Mesendoderm (in vitro differentiated cells): ENCODE results near the gene SLC38A11. TPM values are rescaled to one million over a fixed set of nuclear protein-coding genes. Genes with fewer than 3 reads are reported as not detected.
"Not testable (repeated sequence)": the region's sequence is repeated elsewhere in the genome, so short reads cannot be mapped to it uniquely, and the experiment has no call there.

ENCODE experiments used
- DNase-seq: peaks from one replicate; pipeline ENCODE4 v3.0.0; 2013
- H2AK5ac ChIP-seq: 2 replicates; pipeline ENCODE4 v1.6.1; 2013; ENCODE audit warnings: low read length, inconsistent platforms
- H2BK120ac ChIP-seq: 2 replicates; pipeline ENCODE4 v1.6.1; 2013; ENCODE audit warnings: low read depth, mild to moderate bottlenecking, low read length, moderate library complexity, mixed read lengths
- H2BK15ac ChIP-seq: replicated peaks from 2 replicates; pipeline ENCODE4 v1.6.1; 2013; ENCODE audit warnings: low read depth, mild to moderate bottlenecking, moderate library complexity
- H2BK5ac ChIP-seq: 2 replicates; pipeline ENCODE4 v1.6.1; 2013; ENCODE audit warnings: low read length, inconsistent platforms
- H3K18ac ChIP-seq: 2 replicates; pipeline ENCODE4 v1.6.1; 2013; ENCODE audit warnings: mild to moderate bottlenecking, low read length, mixed read lengths
- H3K23ac ChIP-seq: one replicate; pipeline ENCODE4 v1.6.1; 2013; ENCODE audit warnings: low read length
- H3K27ac ChIP-seq: 2 replicates; pipeline ENCODE4 v1.5.1; 2013; ENCODE audit warnings: low read depth, mild to moderate bottlenecking, inconsistent platforms, low read length, moderate library complexity
- H3K27me3 ChIP-seq: 2 replicates; pipeline ENCODE4 v1.6.1; 2013; ENCODE audit warnings: low read length, control low read depth, mild to moderate bottlenecking, inconsistent platforms; ENCODE audit not compliant: insufficient read depth, poor library complexity
- H3K36me3 ChIP-seq: 2 replicates; pipeline ENCODE4 v1.6.1; 2013; ENCODE audit warnings: low read length, inconsistent platforms; ENCODE audit not compliant: control insufficient read depth, insufficient read depth
- H3K4ac ChIP-seq: one replicate; pipeline ENCODE4 v1.6.1; 2013; ENCODE audit warnings: low read depth, mild to moderate bottlenecking, low read length, moderate library complexity
- H3K4me1 ChIP-seq: 2 replicates; pipeline ENCODE4 v1.6.1; 2013; ENCODE audit warnings: low read depth, low read length, inconsistent platforms; ENCODE audit not compliant: control insufficient read depth
- H3K4me2 ChIP-seq: 2 replicates; pipeline ENCODE4 v1.6.1; 2013; ENCODE audit warnings: low read length
- H3K4me3 ChIP-seq: 2 replicates; pipeline ENCODE4 v1.5.1; 2013; ENCODE audit warnings: mild to moderate bottlenecking, low read length
- H3K56ac ChIP-seq: one replicate; pipeline ENCODE4 v1.6.1; 2013; ENCODE audit warnings: low read length
- H3K79me1 ChIP-seq: 2 replicates; pipeline ENCODE4 v1.6.1; 2013; ENCODE audit warnings: low read length, inconsistent platforms
- H3K79me2 ChIP-seq: 2 replicates; pipeline ENCODE4 v1.6.1; 2013; ENCODE audit warnings: mild to moderate bottlenecking, low read length; ENCODE audit not compliant: control insufficient read depth, insufficient read depth
- H3K9ac ChIP-seq: 2 replicates; pipeline ENCODE4 v1.6.1; 2013; ENCODE audit warnings: low read length, inconsistent platforms
- H4K5ac ChIP-seq: one replicate; pipeline ENCODE4 v1.6.1; 2013; ENCODE audit warnings: low read length
- H4K8ac ChIP-seq: one replicate; pipeline ENCODE4 v1.6.1; 2013; ENCODE audit warnings: low read depth, mild to moderate bottlenecking, control low read depth, low read length, moderate library complexity
- WGBS: extraction: QIAGEN DNeasy Blood & Tissue Kit; methylation state at CpG from one replicate; pipeline ENCODE4 v1.1.7; 2013; ENCODE audit warnings: low lambda C conversion rate, missing lambda C conversion rate; ENCODE audit not compliant: insufficient coverage; ENCODE audit errors: extremely low coverage; 5-methylcytosine and 5-hydroxymethylcytosine counted together
- polyA plus RNA-seq, 2 experiments: library from polyadenylated mRNA; stranded (reverse); fragments of 200-250 nt; gene quantifications; one replicate each; pipeline ENCODE4 v1.2.3, GENCODE V29; 2013

The SLC38A11 gene, protein sequence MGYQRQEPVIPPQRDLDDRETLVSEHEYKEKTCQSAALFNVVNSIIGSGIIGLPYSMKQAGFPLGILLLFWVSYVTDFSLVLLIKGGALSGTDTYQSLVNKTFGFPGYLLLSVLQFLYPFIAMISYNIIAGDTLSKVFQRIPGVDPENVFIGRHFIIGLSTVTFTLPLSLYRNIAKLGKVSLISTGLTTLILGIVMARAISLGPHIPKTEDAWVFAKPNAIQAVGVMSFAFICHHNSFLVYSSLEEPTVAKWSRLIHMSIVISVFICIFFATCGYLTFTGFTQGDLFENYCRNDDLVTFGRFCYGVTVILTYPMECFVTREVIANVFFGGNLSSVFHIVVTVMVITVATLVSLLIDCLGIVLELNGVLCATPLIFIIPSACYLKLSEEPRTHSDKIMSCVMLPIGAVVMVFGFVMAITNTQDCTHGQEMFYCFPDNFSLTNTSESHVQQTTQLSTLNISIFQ
- polyA plus RNA-seq (2013, experiment 1 of 2) = not detected
- not detected for polyA plus RNA-seq (2013, experiment 2 of 2)

DNA sequence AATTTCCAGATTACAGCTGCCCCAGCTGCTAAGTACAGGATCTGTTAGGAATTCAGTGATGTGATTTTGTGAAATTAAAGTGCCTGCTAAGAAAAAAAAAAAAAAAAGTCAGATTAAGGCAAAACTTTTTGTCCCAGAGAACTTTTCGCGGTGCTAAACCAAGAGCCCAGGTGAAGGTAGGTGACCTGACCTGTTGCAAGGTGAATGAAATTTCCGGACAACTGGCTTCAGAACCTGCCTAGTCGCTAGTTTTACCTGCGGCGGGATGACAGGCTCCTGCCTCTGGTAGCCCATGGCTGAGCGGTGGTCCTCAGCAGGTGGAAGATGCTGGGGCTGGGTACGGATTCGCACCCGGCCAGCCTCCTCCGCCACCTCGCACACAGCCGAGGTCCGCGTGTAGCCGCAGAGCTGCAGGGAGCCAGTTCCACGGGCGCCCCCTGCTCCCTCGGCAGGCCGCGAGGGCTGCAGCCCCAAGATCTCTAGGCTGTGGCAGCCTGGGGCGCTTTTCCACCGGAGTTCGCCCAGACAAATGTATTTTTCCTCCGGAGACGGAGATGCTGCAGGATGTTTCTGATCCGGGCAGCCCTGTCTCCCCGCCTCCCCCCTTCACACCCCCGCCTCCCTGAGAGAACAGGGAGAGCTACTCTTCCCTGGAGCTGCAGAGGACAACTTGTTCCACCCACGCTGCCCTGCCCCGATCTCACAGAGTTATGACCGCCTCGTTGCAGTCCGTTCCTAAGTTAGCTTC lies at the start of gene SLC38A11:
TSS of gene SLC38A11 (minus strand) at position 572 of the 748 bp plus-strand sequence. CDS start at position 294, 278 bp downstream.
- Histone ChIP-seq H2AK5ac (no peak within 1 kb of the TSS), H3K27ac (no peak within 1 kb of the TSS), H2BK5ac (no peak within 1 kb of the TSS), H3K4me2 (no peak within 1 kb of the TSS), H3K9ac (no peak within 1 kb of the TSS), H3K36me3 (no peaks in the 10 kb centered on the region), H3K27me3 (no peaks in the 10 kb centered on the region), H3K56ac (no peak within 1 kb of the TSS), H3K79me1 (no peaks in the 10 kb centered on the region), H3K79me2 (no peaks in the 10 kb centered on the region), H3K18ac (no peak within 1 kb of the TSS), H3K23ac (no peak within 1 kb of the TSS), H4K8ac (no peak within 1 kb of the TSS), H2BK15ac (no peak within 1 kb of the TSS), H3K4ac (no peak within 1 kb of the TSS), H2BK120ac (no peak within 1 kb of the TSS), H3K4me3 (no peak within 1 kb of the TSS), H4K5ac (no peak within 1 kb of the TSS), H3K4me1 (no peaks in the 10 kb centered on the region)
- DNase-seq = no peak
- no CpG with 5 or more reads among the region's 34 CpGs for WGBS

DNA sequence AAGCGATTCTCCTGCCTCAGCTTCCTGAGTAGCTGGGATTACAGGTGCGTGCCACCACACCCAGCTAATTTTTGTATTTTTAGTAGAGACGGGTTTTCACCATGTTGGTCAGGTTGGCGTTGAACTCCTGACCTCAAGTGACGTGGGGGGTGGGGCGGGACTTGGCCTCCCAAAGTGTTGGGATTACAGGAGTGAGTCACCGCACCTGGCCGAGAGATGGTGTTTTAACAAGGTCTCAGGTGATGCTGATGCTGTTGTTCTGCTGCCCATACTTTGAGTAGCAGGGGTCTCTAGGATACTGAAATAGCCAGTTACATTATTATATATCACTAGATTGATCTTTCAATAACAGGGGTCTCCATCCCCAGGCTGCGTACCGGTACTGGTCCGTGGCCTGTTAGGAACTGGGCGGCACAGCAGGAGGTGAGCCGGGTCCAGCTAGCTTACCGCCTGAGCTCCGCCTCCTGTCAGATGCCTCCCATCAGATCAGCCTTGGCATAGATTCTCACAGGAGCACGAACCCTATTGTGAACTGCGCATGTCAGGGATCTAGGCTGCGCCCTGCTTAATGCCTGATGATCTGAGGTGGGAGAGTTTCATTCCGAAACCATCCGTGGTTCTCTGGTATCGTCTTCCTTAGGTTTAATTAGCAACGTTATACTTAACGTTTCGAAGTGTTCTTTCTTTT lies 48.3 kb upstream of the SLC38A11 start:
- Histone ChIP-seq H3K4ac (no peak overlapping the region), H2BK15ac (no peak overlapping the region), H3K4me1 (no peaks in the 10 kb centered on the region), H3K18ac (no peak overlapping the region), H3K27ac (no peak overlapping the region), H3K23ac (no peak overlapping the region), H3K36me3 (no peaks in the 10 kb centered on the region), H4K8ac (no peak overlapping the region), H3K4me2 (no peak overlapping the region), H2BK5ac (no peak overlapping the region), H2BK120ac (no peak overlapping the region), H3K4me3 (no peak overlapping the region), H3K79me2 (no peaks in the 10 kb centered on the region), H3K9ac (no peak overlapping the region), H3K79me1 (no peaks in the 10 kb centered on the region), H2AK5ac (no peak overlapping the region), H4K5ac (no peak overlapping the region), H3K56ac (no peak overlapping the region), H3K27me3 (no peaks in the 10 kb centered on the region)
- WGBS = no CpG with 5 or more reads among the region's 24 CpGs
- no peak for DNase-seq

DNA sequence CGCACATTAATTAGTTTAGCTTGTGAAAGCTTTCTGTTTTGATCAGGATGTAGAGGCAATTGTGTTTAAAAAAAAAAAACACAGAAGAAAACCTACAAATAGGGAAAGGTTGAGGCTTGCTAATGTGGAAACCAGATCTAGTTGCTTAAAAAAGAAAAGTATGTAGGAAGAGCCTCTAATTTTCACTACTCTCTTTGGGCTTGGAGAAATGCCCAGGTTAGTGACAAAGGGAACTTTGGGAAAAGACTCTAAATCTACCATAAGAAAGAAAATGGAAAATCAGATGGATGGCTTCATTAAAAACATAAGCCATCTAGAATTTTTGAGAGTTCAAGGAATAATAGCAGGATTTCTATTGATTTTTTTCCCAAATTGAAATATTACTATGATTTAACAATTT lies 47.3 kb upstream of the SLC38A11 start:
- H3K79me2 ChIP-seq = no peaks in the 10 kb centered on the region

DNA sequence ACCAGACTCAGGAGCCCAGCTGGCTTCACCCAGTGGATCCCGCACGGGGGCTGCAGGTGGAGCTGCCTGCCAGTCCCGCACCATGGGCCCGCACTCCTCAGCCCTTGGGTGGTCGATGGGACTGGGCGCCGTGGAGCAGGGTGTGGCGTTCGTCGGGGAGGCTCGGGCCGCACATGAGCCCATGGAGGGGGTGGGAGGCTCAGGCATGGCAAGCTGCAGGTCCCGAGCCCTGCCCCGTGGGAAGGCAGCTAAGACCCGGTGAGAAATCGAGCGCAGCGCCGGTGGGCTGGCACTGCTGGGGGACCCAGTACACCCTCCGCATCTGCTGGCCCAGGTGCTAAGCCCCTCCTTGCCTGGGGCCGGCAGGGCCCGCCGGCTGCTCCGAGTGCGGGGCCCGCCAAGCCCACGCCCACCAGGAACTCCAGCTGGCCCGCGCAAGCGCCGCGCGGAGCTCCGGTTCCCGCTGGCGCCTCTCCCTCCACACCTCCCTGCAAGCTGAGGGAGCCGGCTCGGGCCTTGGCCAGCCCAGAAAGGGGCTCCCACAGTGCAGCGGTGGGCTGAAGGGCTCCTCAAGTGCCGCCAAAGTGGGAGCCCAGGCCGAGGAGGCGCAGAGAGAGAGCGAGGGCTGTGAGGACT lies 39.5 kb upstream of the SLC38A11 start:
- H2BK15ac ChIP-seq, DNase-seq, H3K36me3 ChIP-seq, H4K5ac ChIP-seq, H3K23ac ChIP-seq, H3K27ac ChIP-seq, H4K8ac ChIP-seq, H3K79me1 ChIP-seq, H3K18ac ChIP-seq, H3K4me1 ChIP-seq, H3K27me3 ChIP-seq, H3K4me3 ChIP-seq, H3K79me2 ChIP-seq, H3K4me2 ChIP-seq, H2AK5ac ChIP-seq, H3K4ac ChIP-seq, H2BK5ac ChIP-seq, H3K56ac ChIP-seq, H3K9ac ChIP-seq, H2BK120ac ChIP-seq: not testable (repeated sequence)
- WGBS = no CpG with 5 or more reads among the region's 43 CpGs

More for the DNA sequence above, 47.3 kb upstream of the SLC38A11 start:
- Histone ChIP-seq H3K27ac (no peak overlapping the region), H3K9ac (no peak overlapping the region), H3K4me2 (no peak overlapping the region), H3K79me1 (no peaks in the 10 kb centered on the region), H2AK5ac (no peak overlapping the region), H2BK120ac (no peak overlapping the region), H3K4me1 (no peaks in the 10 kb centered on the region), H3K36me3 (no peaks in the 10 kb centered on the region), H3K4me3 (no peak overlapping the region), H3K27me3 (no peaks in the 10 kb centered on the region), H3K23ac (no peak overlapping the region), H2BK15ac (no peak overlapping the region), H4K8ac (no peak overlapping the region), H2BK5ac (no peak overlapping the region), H3K56ac (no peak overlapping the region), H4K5ac (no peak overlapping the region), H3K18ac (no peak overlapping the region), H3K4ac (no peak overlapping the region)
- DNase-seq = no peak
- no CpG with 5 or more reads among the region's 1 CpG for WGBS

DNA sequence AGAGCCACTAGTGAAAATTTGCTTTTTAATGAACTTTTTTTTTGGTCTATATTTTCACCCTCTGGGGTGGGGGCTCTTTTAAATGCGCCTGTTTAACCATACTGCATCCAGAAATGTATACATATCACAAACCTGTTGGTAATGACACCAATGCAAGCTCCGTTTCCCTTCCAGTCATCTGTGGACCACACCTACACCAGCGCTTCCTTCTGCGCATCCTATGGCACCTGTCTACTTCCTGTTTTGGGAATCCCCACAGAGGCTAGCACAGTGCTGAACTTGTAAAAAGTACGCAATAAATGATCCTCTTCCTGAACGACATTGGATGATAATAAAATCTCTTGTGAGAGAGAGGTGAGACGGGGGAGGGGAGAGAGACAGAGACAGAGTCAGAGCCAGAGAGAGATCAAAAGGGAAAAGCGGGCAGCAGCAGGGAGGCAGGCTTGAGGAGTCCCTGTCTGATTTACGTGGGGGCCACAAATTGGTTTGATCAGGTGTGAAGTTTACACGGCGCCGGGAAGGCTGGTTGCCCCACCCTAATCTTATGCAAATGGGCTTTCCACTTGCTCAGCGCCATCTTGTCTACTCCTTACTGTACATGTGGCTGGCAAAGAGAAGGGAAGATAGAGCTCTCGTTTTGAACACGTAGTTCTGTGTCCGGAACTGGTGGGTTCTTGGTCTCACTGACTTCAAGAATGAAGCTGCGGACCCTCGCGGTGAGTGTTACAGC lies 38.1 kb upstream of the SLC38A11 start:
- Histone ChIP-seq H2BK15ac (no peak overlapping the region), H3K79me2 (no peaks in the 10 kb centered on the region), H3K79me1 (no peaks in the 10 kb centered on the region), H3K36me3 (no peaks in the 10 kb centered on the region), H3K4me1 (no peaks in the 10 kb centered on the region), H3K18ac (no peak overlapping the region), H3K23ac (no peak overlapping the region), H3K9ac (no peak overlapping the region), H2BK5ac (no peak overlapping the region), H2BK120ac (no peak overlapping the region), H3K4me2 (no peak overlapping the region), H3K27ac (no peak overlapping the region), H4K5ac (no peak overlapping the region), H3K4me3 (no peak overlapping the region), H3K56ac (no peak overlapping the region), H3K4ac (no peak overlapping the region), H4K8ac (no peak overlapping the region), H2AK5ac (no peak overlapping the region), H3K27me3 (no peaks in the 10 kb centered on the region)
- DNase-seq = no peak
- WGBS = no CpG with 5 or more reads among the region's 19 CpGs
